ENCODE measurements around the gene GID4. TPM values are rescaled to one million over a fixed set of nuclear protein-coding genes. Genes with fewer than 3 reads are reported as not detected.

Gene GID4
- total RNA-seq, 1 experiment from 2014 or later: 7.3 TPM

DNA sequence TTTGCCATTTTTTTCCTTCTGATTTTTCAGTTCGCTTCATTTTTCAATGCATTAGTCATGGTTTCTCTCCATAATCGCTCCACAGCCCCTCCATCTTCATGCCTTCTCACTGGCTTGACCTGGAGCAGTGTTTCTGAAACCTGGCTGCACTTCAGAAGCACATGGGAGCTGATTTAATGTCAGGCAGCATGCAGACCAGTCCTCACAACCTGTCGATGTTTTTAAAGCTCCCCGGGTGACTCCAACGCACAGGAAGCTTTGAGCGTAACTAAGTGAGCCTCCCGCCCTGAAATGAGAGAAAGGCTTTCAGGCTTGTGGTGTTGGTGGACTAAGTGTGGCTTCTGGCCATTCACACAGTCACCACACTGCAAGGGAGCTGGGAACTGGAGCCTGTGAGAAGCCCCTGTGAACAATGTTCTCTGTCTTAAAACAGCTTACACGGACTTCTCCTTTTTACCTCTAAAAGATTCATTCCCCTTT, 31.7 kb downstream of the GID4 start:
- intact Hi-C loops (cut with micrococcal nuclease; ENCODE audit: unreplicated experiment): no loop called here
- peak overlapping the region; percentile 30 for H3K4me3 Mint-ChIP-seq (ENCODE audit: low read depth, unreplicated experiment)

DNA sequence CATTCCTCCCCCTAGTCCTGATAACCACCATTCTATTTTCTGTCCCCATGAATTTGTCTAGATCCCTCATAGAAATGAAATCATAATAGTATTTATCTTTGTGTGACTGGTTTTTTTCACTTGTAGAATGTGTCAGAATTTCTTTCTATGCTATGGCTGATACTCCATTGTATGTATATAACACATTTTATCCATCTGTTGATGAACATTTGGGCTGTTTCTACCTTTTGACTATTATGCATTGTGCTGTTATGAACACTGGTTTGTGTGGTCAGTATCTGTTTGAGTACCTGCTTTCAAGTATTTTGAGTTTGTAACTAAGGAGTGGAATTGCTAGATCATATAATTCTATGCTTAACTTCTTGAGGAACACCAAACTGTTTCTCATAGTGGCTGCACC, 32.5 kb downstream of the GID4 start:
- H3K4me1 Mint-ChIP-seq (ENCODE audit: low read depth, unreplicated experiment): no peaks in the 10 kb centered on the region
- intact Hi-C loops (cut with micrococcal nuclease; ENCODE audit: unreplicated experiment): no loop called here
- TF ChIP-seq, protein P1, sequence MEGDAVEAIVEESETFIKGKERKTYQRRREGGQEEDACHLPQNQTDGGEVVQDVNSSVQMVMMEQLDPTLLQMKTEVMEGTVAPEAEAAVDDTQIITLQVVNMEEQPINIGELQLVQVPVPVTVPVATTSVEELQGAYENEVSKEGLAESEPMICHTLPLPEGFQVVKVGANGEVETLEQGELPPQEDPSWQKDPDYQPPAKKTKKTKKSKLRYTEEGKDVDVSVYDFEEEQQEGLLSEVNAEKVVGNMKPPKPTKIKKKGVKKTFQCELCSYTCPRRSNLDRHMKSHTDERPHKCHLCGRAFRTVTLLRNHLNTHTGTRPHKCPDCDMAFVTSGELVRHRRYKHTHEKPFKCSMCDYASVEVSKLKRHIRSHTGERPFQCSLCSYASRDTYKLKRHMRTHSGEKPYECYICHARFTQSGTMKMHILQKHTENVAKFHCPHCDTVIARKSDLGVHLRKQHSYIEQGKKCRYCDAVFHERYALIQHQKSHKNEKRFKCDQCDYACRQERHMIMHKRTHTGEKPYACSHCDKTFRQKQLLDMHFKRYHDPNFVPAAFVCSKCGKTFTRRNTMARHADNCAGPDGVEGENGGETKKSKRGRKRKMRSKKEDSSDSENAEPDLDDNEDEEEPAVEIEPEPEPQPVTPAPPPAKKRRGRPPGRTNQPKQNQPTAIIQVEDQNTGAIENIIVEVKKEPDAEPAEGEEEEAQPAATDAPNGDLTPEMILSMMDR (IDR thresholded peaks at IDR 0.05; ENCODE audit: unreplicated experiment): no peak
- CTCF ChIA-PET: no interaction called here
- no peak for DNase-seq
- H3K36me3 Mint-ChIP-seq (ENCODE audit: insufficient read depth, unreplicated experiment): peaks cover 4% of the 10 kb centered on the region
- H3K27me3 Mint-ChIP-seq (ENCODE audit: unreplicated experiment): peaks cover 15% of the 10 kb centered on the region
- no TSS peak for BruUV-seq (replicated peaks)
- no peaks in the 10 kb centered on the region for H3K9me3 Mint-ChIP-seq (ENCODE audit: low read depth, unreplicated experiment)
- no peak overlapping the region for H3K4me3 Mint-ChIP-seq (ENCODE audit: low read depth, unreplicated experiment)
- H3K27ac Mint-ChIP-seq (ENCODE audit: unreplicated experiment): no peak overlapping the region

More for the DNA sequence above, 31.7 kb downstream of the GID4 start:
- TF ChIP-seq, protein P1 (IDR thresholded peaks at IDR 0.05; ENCODE audit: unreplicated experiment): no peak
- no peaks in the 10 kb centered on the region for H3K9me3 Mint-ChIP-seq (ENCODE audit: low read depth, unreplicated experiment)
- H3K27me3 Mint-ChIP-seq (ENCODE audit: unreplicated experiment): peaks cover 15% of the 10 kb centered on the region
- CTCF ChIA-PET: no interaction called here
- DNase-seq: no peak
- no TSS peak for BruUV-seq (replicated peaks)
- H3K4me1 Mint-ChIP-seq (ENCODE audit: low read depth, unreplicated experiment): no peaks in the 10 kb centered on the region
- no peak overlapping the region for H3K27ac Mint-ChIP-seq (ENCODE audit: unreplicated experiment)
- H3K36me3 Mint-ChIP-seq (ENCODE audit: insufficient read depth, unreplicated experiment): peaks cover 4% of the 10 kb centered on the region

DNA sequence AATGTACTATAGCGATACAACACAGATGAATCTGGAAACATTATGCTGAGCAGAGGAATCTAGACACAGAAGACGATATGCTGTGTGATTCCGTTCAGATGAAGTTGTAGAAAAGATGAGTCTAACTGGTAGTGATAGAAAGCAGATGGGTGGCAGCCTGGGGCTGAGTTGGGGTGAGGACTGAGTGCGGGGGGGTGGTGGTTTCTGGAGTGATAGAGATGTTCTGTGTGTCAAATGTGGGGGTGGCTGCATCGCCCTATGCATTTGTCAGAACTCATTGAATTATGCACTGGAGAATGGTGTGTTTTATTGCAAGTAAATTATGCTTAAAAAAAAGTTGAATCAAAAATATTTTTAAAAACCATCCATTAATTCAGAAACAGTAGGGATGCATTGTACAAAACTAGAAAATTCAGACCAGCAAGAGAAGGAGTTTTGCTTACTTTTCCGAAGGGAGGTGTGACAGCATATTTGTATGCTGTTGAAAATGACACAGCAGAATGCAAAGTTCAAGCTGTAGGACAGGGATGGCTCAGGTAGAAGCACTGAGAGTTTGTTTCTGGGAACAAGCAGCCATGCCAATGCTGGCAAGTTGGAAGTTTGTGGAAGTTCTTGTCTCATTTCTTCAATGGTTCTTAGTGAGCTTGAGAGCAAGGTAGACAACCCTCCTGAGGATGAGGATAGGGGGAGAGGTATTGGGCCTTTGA, 35.5 kb downstream of the GID4 start:
- BruUV-seq (replicated peaks): no TSS peak
- peaks cover 4% of the 10 kb centered on the region for H3K36me3 Mint-ChIP-seq (ENCODE audit: insufficient read depth, unreplicated experiment)
- DNase-seq: no peak
- H3K9me3 Mint-ChIP-seq (ENCODE audit: low read depth, unreplicated experiment): no peaks in the 10 kb centered on the region
- TF ChIP-seq, protein P1 (IDR thresholded peaks at IDR 0.05; ENCODE audit: unreplicated experiment): no peak
- H3K27me3 Mint-ChIP-seq (ENCODE audit: unreplicated experiment): peaks cover 15% of the 10 kb centered on the region
- CTCF ChIA-PET: no interaction called here
- no peak overlapping the region for H3K4me3 Mint-ChIP-seq (ENCODE audit: low read depth, unreplicated experiment)
- no peak overlapping the region for H3K27ac Mint-ChIP-seq (ENCODE audit: unreplicated experiment)
- H3K4me1 Mint-ChIP-seq (ENCODE audit: low read depth, unreplicated experiment): no peaks in the 10 kb centered on the region
- intact Hi-C loops (cut with micrococcal nuclease; ENCODE audit: unreplicated experiment): no loop called here

DNA sequence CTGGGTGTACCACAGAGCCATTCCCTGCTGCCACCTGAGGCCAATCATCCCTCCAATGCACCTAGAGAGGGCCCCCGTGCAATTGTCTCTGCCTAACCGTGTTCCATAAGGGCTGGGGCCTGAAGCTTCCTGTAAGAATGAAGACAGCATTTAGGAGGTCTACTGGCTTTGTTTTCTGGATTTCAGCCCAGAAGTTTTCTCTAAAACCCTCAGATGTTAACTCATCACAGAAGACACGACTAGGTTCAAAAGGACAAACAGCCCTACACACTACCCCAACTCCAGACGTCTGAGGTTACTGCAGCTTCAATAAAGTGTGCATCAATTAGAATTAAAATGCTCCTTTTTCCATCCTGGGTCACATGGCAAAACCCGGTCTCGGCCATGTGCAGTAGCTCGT, 37.7 kb downstream of the GID4 start:
- Mint-ChIP-seq H3K27me3 (ENCODE audit: unreplicated experiment) (peaks cover 15% of the 10 kb centered on the region), H3K4me3 (ENCODE audit: low read depth, unreplicated experiment) (no peak overlapping the region), H3K4me1 (ENCODE audit: low read depth, unreplicated experiment) (no peaks in the 10 kb centered on the region), H3K9me3 (ENCODE audit: low read depth, unreplicated experiment) (no peaks in the 10 kb centered on the region), H3K27ac (ENCODE audit: unreplicated experiment) (no peak overlapping the region), H3K36me3 (ENCODE audit: insufficient read depth, unreplicated experiment) (peaks cover 4% of the 10 kb centered on the region)
- TF ChIP-seq, protein P1 (IDR thresholded peaks at IDR 0.05; ENCODE audit: unreplicated experiment): no peak
- no TSS peak for BruUV-seq (replicated peaks)
- DNase-seq: no peak
- CTCF ChIA-PET: no interaction called here
- intact Hi-C loops (cut with micrococcal nuclease; ENCODE audit: unreplicated experiment): no loop called here
